HEK293T (cell line): ENCODE data around the gene CALCR.

Experiments used
- CTCF ChIA-PET: fragments of 350-600 bp; formaldehyde crosslinking; extraction: SDS; loops from one replicate; lab custom pipeline; 2021; ENCODE audit warnings: antibody characterized with exemption, inconsistent platforms; lab: Yijun Ruan, JAX
- POLR2A ChIA-PET: fragments of 350-600 bp; formaldehyde crosslinking; extraction: SDS; loops from one replicate; lab custom pipeline; 2020; ENCODE audit warnings: antibody characterized with exemption, inconsistent platforms; lab: Yijun Ruan, JAX
- DNase-seq: peaks from one replicate; pipeline ENCODE4 v3.0.0; 2012; ENCODE audit warnings: mixed read lengths; ENCODE audit errors: extremely low spot score
- ARNT ChIP-seq: fragments of 450-650 bp; IDR thresholded peaks from 2 replicates; pipeline ENCODE4 v1.6.1; 2017; ENCODE audit warnings: mild to moderate bottlenecking
- BHLHE40 ChIP-seq: fragments of 450-650 bp; IDR thresholded peaks from 2 replicates; pipeline ENCODE4 v1.6.1; 2016; ENCODE audit warnings: mild to moderate bottlenecking, moderate library complexity, borderline replicate concordance
- CTBP1 ChIP-seq: fragments of 450-650 bp; IDR thresholded peaks from 2 replicates; pipeline ENCODE4 v1.6.1; 2016; ENCODE audit warnings: borderline replicate concordance
- ELF4 ChIP-seq: fragments of 450-650 bp; IDR thresholded peaks from 2 replicates; pipeline ENCODE4 v1.6.1; 2017; ENCODE audit warnings: antibody characterized with exemption
- FOXA1 ChIP-seq: fragments of 450-650 bp; IDR thresholded peaks from 2 replicates; pipeline ENCODE4 v1.6.1; 2016; ENCODE audit warnings: mild to moderate bottlenecking
- FOXK2 ChIP-seq: fragments of 450-650 bp; IDR thresholded peaks from 2 replicates; pipeline ENCODE4 v1.6.1; 2016; ENCODE audit warnings: mild to moderate bottlenecking
- FOXM1 ChIP-seq: fragments of 450-650 bp; IDR thresholded peaks from 2 replicates; pipeline ENCODE4 v1.6.1; 2017; ENCODE audit warnings: mild to moderate bottlenecking, borderline replicate concordance
- HDGF ChIP-seq: fragments of 450-650 bp; IDR thresholded peaks from 2 replicates; pipeline ENCODE4 v1.6.1; 2017; ENCODE audit warnings: antibody characterized with exemption, borderline replicate concordance
- L3MBTL2 ChIP-seq: fragments of 450-650 bp; conservative IDR thresholded peaks from 2 replicates; pipeline ENCODE4 v1.6.1; 2016; ENCODE audit warnings: mild to moderate bottlenecking
- LEF1 ChIP-seq: fragments of 450-650 bp; IDR thresholded peaks from 2 replicates; pipeline ENCODE4 v1.6.1; 2017; ENCODE audit warnings: mild to moderate bottlenecking, borderline replicate concordance
- NFRKB ChIP-seq: fragments of 450-650 bp; IDR thresholded peaks from 2 replicates; pipeline ENCODE4 v1.6.1; 2016; ENCODE audit warnings: mild to moderate bottlenecking, moderate library complexity
- SP1 ChIP-seq: fragments of 450-650 bp; IDR thresholded peaks from 2 replicates; pipeline ENCODE4 v1.6.1; 2017
- SUZ12 ChIP-seq: fragments of 450-650 bp; IDR thresholded peaks from 2 replicates; pipeline ENCODE4 v1.6.1; 2016; ENCODE audit warnings: mild to moderate bottlenecking
- TARDBP ChIP-seq: fragments of 450-650 bp; IDR thresholded peaks from 2 replicates; pipeline ENCODE4 v1.6.1; 2016
- ZNF384 ChIP-seq: fragments of 450-650 bp; IDR thresholded peaks from 2 replicates; pipeline ENCODE4 v1.6.1; 2016
- TF ChIP-seq, protein P1 (sequence below): fragments of 450-650 bp; IDR thresholded peaks from 2 replicates; pipeline ENCODE4 v1.6.1; 2016

The CALCR gene

DNA sequence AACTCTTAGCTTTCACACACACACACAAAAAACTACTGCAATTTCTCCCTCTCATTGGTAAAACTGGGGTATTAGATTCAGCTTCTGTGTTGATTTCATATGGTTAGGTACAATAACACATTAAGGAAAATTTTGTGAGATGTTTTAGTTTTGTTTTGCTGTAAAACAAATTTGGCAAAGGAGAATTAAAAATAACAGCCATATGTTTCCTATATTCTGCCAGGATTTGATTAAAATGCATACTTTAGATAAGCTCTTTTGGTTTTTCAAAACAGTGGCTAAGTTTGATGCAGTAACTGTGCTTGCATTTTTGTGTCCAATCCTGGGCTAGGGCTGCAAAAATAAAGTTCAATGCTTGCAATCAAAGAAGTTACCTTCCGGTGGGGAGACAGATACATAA lies 126.3 kb downstream of the CALCR start:
- TF ChIP-seq FOXK2 (no peak), FOXM1 (no peak)
- CTCF ChIA-PET, result no interaction called here
- POLR2A ChIA-PET, result no interaction called here
- no peak for DNase-seq

GRCh38 chr7:93447509-93447908 lies 127.0 kb downstream of the CALCR start:
- CTCF ChIA-PET, result no interaction called here
- POLR2A ChIA-PET, result no interaction called here
- no peak for DNase-seq
- TF ChIP-seq FOXM1, result no peak
- no peak for TF ChIP-seq FOXK2
- no peak for TF ChIP-seq L3MBTL2
- no peak for TF ChIP-seq SUZ12
- TF ChIP-seq BHLHE40, result no peak
- TF ChIP-seq, protein P1, sequence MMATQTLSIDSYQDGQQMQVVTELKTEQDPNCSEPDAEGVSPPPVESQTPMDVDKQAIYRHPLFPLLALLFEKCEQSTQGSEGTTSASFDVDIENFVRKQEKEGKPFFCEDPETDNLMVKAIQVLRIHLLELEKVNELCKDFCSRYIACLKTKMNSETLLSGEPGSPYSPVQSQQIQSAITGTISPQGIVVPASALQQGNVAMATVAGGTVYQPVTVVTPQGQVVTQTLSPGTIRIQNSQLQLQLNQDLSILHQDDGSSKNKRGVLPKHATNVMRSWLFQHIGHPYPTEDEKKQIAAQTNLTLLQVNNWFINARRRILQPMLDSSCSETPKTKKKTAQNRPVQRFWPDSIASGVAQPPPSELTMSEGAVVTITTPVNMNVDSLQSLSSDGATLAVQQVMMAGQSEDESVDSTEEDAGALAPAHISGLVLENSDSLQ, result no peak
- TF ChIP-seq CTBP1, result no peak
- TF ChIP-seq ARNT, result no peak
- no peak for TF ChIP-seq TARDBP
- TF ChIP-seq ELF4, result no peak
- TF ChIP-seq SP1, result no peak
- no peak for TF ChIP-seq FOXA1
- no peak for TF ChIP-seq ZNF384
- no peak for TF ChIP-seq NFRKB
- no peak for TF ChIP-seq HDGF

DNA sequence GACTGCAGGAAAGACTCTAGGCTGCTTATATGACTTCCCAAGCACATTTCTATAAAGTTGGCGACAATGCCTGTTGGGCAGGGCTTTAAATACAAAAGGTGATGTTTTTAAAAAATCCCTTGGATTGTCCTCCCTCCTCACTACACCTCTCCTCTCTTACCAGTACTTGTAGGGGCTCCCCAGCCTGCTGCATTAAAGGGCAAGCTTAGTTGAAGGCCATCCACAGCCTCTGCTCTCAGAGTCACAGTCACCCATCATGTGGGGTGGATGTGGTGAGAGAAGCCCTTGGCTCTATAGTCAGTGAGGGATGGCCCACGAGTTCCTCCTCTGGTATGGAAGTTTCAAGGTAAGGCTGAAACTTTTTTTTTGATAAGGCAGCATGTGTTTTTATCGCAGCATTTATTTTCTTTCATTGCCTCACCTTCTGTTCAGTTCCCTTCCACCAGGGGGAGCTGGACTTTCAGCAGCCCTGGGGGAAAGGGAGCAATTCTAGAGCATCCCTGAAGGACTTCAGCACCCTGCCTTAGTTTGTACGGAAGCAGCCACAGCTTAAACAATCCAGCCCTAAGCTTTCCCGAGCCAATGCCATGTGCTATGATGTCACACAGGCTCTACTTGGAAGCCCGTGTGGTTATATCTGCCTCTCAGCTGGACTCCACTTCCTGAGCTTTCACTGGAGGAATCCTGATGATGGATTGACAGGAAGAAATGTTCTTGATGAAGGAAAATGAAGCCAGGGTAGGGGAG lies 131.9 kb downstream of the CALCR start:
- DNase-seq, result peak; percentile 66
- ChIA-PET POLR2A (interaction anchor here (0.6 kb wide), 1 partner anchor 560 kb away, joined by 3 read pairs; no protein-coding TSS in a partner anchor), CTCF (interaction anchor here (0.5 to 1.9 kb wide), 6 partner anchors 11 to 1434 kb away, joined by 3 to 8 read pairs (median 5); partner anchors contain the start of gene GNG11)
- TF ChIP-seq CTBP1, result no peak

- POLR2A ChIA-PET, result no interaction called here
- no peak for DNase-seq
- TF ChIP-seq ELF4 (no peak), L3MBTL2 (no peak), CTBP1 (no peak), HDGF (no peak)
- CTCF ChIA-PET, result no interaction called here
These were observed 138.7 kb downstream of the CALCR start for GRCh38 chr7:93435791-93436190.

DNA sequence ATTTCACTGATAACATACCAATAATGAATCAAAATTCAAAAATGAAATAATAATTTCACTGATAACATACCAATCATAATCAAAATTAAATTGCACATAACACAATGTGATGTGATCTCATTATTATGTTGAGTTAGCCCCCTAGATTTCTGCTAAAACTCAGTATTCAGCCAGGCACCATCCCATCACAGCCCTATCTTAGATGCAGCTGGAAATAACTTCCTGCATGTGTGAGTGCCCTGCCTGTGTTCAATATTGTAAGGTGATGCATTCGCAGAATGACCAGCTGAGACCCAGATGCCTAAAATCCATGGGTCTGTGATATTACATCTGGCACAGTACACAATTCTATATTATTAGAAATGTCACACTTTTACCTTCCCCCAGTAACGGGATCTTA lies 142.4 kb downstream of the CALCR start:
- ChIA-PET POLR2A (no interaction called here), CTCF (no interaction called here)
- TF ChIP-seq ZNF384 (no peak), L3MBTL2 (no peak), FOXA1 (no peak), FOXK2 (no peak), BHLHE40 (no peak), FOXM1 (no peak), LEF1 (no peak), SP1 (no peak), TARDBP (no peak)
- TF ChIP-seq, protein P1, result no peak
- no peak for DNase-seq

- no peak for DNase-seq
- CTCF ChIA-PET, result no interaction called here
- POLR2A ChIA-PET, result no interaction called here
- TF ChIP-seq TARDBP, result no peak
These were observed 143.5 kb downstream of the CALCR start for GRCh38 chr7:93430917-93431588.

DNA sequence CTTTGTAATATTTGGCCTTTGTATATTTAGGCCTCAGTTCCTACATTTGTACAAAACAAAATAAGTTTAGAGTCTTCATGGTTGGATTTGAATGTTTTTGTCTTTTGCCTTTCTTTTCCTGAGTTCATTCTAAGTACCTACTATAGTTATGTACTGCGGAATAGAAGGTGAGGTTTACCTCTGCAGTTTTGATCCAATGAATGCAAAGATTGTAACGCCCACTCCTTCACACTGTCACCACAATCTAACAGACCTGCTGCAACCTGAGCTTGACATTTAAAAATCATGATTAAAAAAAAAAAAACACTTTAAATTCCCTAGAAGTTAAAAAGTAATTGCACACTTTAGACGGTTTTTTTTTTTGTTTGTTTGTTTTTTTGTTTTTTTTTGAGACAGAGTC lies 145.0 kb downstream of the CALCR start:
- no peak for TF ChIP-seq FOXK2
- TF ChIP-seq FOXA1, result no peak
- TF ChIP-seq, protein P1, result no peak
- TF ChIP-seq CTBP1, result no peak
- no peak for TF ChIP-seq ELF4
- no peak for TF ChIP-seq FOXM1
- TF ChIP-seq ZNF384, result no peak
- no peak for TF ChIP-seq ARNT
- TF ChIP-seq L3MBTL2, result no peak
- no peak for TF ChIP-seq NFRKB
- TF ChIP-seq HDGF, result no peak
- TF ChIP-seq BHLHE40, result no peak
- TF ChIP-seq SP1, result no peak
- TF ChIP-seq SUZ12, result no peak
- no peak for TF ChIP-seq LEF1
- no peak for TF ChIP-seq TARDBP
- ChIA-PET CTCF (interaction anchor here (0.6 kb wide), 1 partner anchor 10 kb away, joined by 3 read pairs; no protein-coding TSS in a partner anchor), POLR2A (no interaction called here)
- no peak for DNase-seq
